GM12878 (cell line): ENCODE measurements around the gene CDON. TPM values are rescaled to one million over a fixed set of nuclear protein-coding genes. Genes with fewer than 3 reads are reported as not detected.

Source experiments
- ATAC-seq: fragments of 200-7000 bp; cut with Tn5 transposase; 3 replicates; pipeline ENCODE4 v1.9.1; 2020; ENCODE audit warnings: mild to moderate bottlenecking, moderate library complexity
- BruUV-seq: library from RNA; stranded (reverse); fragments of 400-500 nt; replicated peaks from 2 replicates; lab custom pipeline; 2021; lab: Mats Ljungman, UMichigan
- CTCF ChIA-PET: fragments of 300-600 bp; sonication (Branson Sonifier 250); formaldehyde crosslinking; extraction: SDS; loops from one replicate; lab custom pipeline; 2021; ENCODE audit warnings: inconsistent platforms; lab: Yijun Ruan, JAX
- POLR2A ChIA-PET: fragments of 350-600 bp; formaldehyde crosslinking; extraction: SDS; loops from one replicate; lab custom pipeline; 2021; ENCODE audit warnings: inconsistent platforms; lab: Charles Lee
- RAD21 ChIA-PET: fragments of 300-600 bp; sonication (Branson Sonifier 250); formaldehyde crosslinking; loops from one replicate; lab custom pipeline; 2023; ENCODE audit warnings: antibody characterized with exemption; ENCODE audit not compliant: unreplicated experiment; lab: Charles Lee
- SMC1A ChIA-PET: fragments of 300-600 bp; sonication (Branson Sonifier 250); formaldehyde crosslinking; loops from one replicate; lab custom pipeline; 2023; ENCODE audit not compliant: unreplicated experiment, uncharacterized antibody; lab: Charles Lee
- DNase-seq: peaks from one replicate; pipeline ENCODE4 v3.0.0-alpha.2; 2011; ENCODE audit warnings: low read depth, low spot score
- FAIRE-seq: peaks from 3 replicates; lab custom pipeline; 2011; peaks lifted over from hg19 to GRCh38; lab: Jason Lieb, UNC
- H2AFZ ChIP-seq: 2 replicates; pipeline ENCODE4 v1.6.0; 2011; ENCODE audit warnings: low read depth, low read length, control low read depth; ENCODE audit not compliant: control insufficient read depth
- H3K27ac ChIP-seq: 2 replicates; pipeline ENCODE4 v1.5.1; 2011; ENCODE audit warnings: control low read depth; ENCODE audit not compliant: control insufficient read depth, insufficient read depth
- H3K27me3 ChIP-seq, 2 experiments: replicated peaks in 1 of 2; 2 replicates each; pipeline versions ENCODE4 v1.6.0 to v1.6.1; 2011; ENCODE audit warnings: low read length in 1 of 2; ENCODE audit not compliant: control insufficient read depth in 2 of 2, insufficient read depth in 2 of 2
- H3K36me3 ChIP-seq, 2 experiments: 2 replicates each; pipeline ENCODE4 v1.5.1; 2011; ENCODE audit warnings: low read length in 1 of 2; ENCODE audit not compliant: control insufficient read depth in 2 of 2, insufficient read depth in 2 of 2
- H3K4me1 ChIP-seq: 2 replicates; pipeline ENCODE4 v1.6.1; 2011; ENCODE audit warnings: mild to moderate bottlenecking, low read length, moderate library complexity, mixed read lengths; ENCODE audit not compliant: control insufficient read depth, insufficient read depth
- H3K4me2 ChIP-seq: 2 replicates; pipeline ENCODE4 v1.6.0; 2011; ENCODE audit warnings: control low read depth; ENCODE audit not compliant: control insufficient read depth, insufficient read depth
- H3K4me3 ChIP-seq: fragments of 200-600 bp; sonication (generic); 2 replicates; pipeline ENCODE4 v1.5.1; 2016
- H3K79me2 ChIP-seq: 2 replicates; pipeline ENCODE4 v1.6.0; 2011; ENCODE audit warnings: low read length; ENCODE audit not compliant: control insufficient read depth, insufficient read depth
- H3K9ac ChIP-seq: 2 replicates; pipeline ENCODE4 v1.8.0; 2011; ENCODE audit warnings: low read length, control low read depth, mixed read lengths; ENCODE audit not compliant: control insufficient read depth, insufficient read depth
- H3K9me3 ChIP-seq: replicated peaks from 3 replicates; pipeline ENCODE4 v1.5.1; 2011; ENCODE audit warnings: mild to moderate bottlenecking, low read length; ENCODE audit not compliant: control insufficient read depth, insufficient read depth
- H4K20me1 ChIP-seq: 2 replicates; pipeline ENCODE4 v1.6.0; 2011; ENCODE audit not compliant: control insufficient read depth, insufficient read depth
- E4F1 ChIP-seq: fragments of 450-650 bp; IDR thresholded peaks from 2 replicates; pipeline ENCODE4 v1.6.1; 2018; ENCODE audit warnings: borderline replicate concordance, mild to moderate bottlenecking; ENCODE audit not compliant: partially characterized antibody
- GATAD2B ChIP-seq: fragments of 450-650 bp; conservative IDR thresholded peaks from 2 replicates; pipeline ENCODE4 v1.6.1; 2017; ENCODE audit warnings: low read depth, mild to moderate bottlenecking, moderate library complexity
- KDM1A ChIP-seq: fragments of 200-600 bp; sonication (generic); IDR thresholded peaks from 2 replicates; pipeline ENCODE4 v1.6.1; 2016; ENCODE audit warnings: borderline replicate concordance
- MTA3 ChIP-seq: IDR thresholded peaks from 2 replicates; pipeline ENCODE4 v1.6.1; 2012; ENCODE audit warnings: low read length, inconsistent platforms, borderline replicate concordance
- MXI1 ChIP-seq: fragments of 150-350 bp; IDR thresholded peaks from 2 replicates; pipeline ENCODE4 v1.6.1; 2011; ENCODE audit warnings: low read depth, mild to moderate bottlenecking, inconsistent platforms, low read length, improper control_type of control experiment
- PBX3 ChIP-seq: IDR thresholded peaks from 2 replicates; pipeline ENCODE4 v1.6.1; 2011; ENCODE audit warnings: mild to moderate bottlenecking, low read depth, low read length, moderate library complexity; ENCODE audit not compliant: insufficient replicate concordance
- SMC3 ChIP-seq: IDR thresholded peaks from 2 replicates; pipeline ENCODE4 v1.6.1; 2011; ENCODE audit warnings: low read length, improper control_type of control experiment, borderline replicate concordance
- STAT1 ChIP-seq: fragments of 450-650 bp; conservative IDR thresholded peaks from 2 replicates; pipeline ENCODE4 v1.6.1; 2014; ENCODE audit warnings: antibody characterized with exemption, mild to moderate bottlenecking
- WGBS: methylation state at CpG from one replicate; pipeline ENCODE4 v1.1.6; 2016; ENCODE audit warnings: low lambda C conversion rate; ENCODE audit not compliant: insufficient replicate concordance, insufficient coverage; ENCODE audit errors: missing lambda C conversion rate; 5-methylcytosine and 5-hydroxymethylcytosine counted together
- in situ Hi-C: fragments of 300-500 bp; cut with MboI; formaldehyde crosslinking; loops from 9 replicates; pipeline ENCODE4 v1.14.3; 2018; ENCODE audit warnings: mixed read lengths
- intact Hi-C: fragments of 100-400 bp; cut with micrococcal nuclease; formaldehyde crosslinking; loops from one replicate; pipeline ENCODE4 v1.14.2; 2022; ENCODE audit not compliant: unreplicated experiment
- polyA plus RNA-seq, 11 experiments: library from polyadenylated mRNA; depleted of rRNA in 4 of 11; unstranded in 6 of 11; stranded (reverse) in 5 of 11; fragments of >200 nt; fragmentation: Nextera tagmentation in 4 of 11; fragmentation: Illumina TruSeq in 1 of 11; extraction: Ambion mirVana in 4 of 11; extraction: Trizol in 1 of 11; gene quantifications; 1 replicate in 1 of 11; 2 replicates in 10 of 11; pipeline versions ENCODE4 v1.2.1 to v1.2.3, GENCODE V29; 2011 to 2016; ENCODE audit warnings: inconsistent platforms in 2 of 11, missing spikeins in 2 of 11, low read depth in 1 of 11
- total RNA-seq, 4 experiments: library from RNA; depleted of rRNA in 3 of 4; stranded (reverse); fragments of >200 nt in 3 of 4; fragmentation: Illumina TruSeq in 1 of 4; extraction: Trizol in 1 of 4; gene quantifications; 2 replicates each; pipeline versions ENCODE4 v1.2.1 to v1.2.3, GENCODE V29; 2013 to 2021

Gene CDON
- total and polyA plus RNA-seq, 10 of the 15 experiments (the other 5 are each of a cell fraction or from before 2014, with no cell fraction given) = 0.07 to 4.2 (median 0.36) TPM

GRCh38 chr11:125982348-125982730 lies 80.3 kb downstream of the CDON start:
- Histone ChIP-seq H3K4me3 (no peak overlapping the region), H3K4me1 (no peaks in the 10 kb centered on the region), H3K27ac (peak overlapping the region; percentile 50; the same call in 1 of the 2 replicates), H3K4me2 (no peak overlapping the region), H2AFZ (no peak overlapping the region), H3K79me2 (no peaks in the 10 kb centered on the region), H3K9ac (no peak overlapping the region), H3K36me3 (no peaks in the 10 kb centered on the region), H4K20me1 (no peaks in the 10 kb centered on the region), H3K27me3 (no peaks in the 10 kb centered on the region; a peak in 1 of 4 replicates), H3K9me3 (no peaks in the 10 kb centered on the region)
- peak; percentile 35 for ATAC-seq
- ChIA-PET SMC1A (interaction anchor here (1.0 to 4.5 kb wide), 3 partner anchors 11 to 211 kb away, joined by 3 to 31 read pairs (median 6); no protein-coding TSS in a partner anchor), CTCF (interaction anchor here (0.9 to 1.4 kb wide), 3 partner anchors 12 to 207 kb away, joined by 3 to 4 read pairs (median 3); no protein-coding TSS in a partner anchor), POLR2A (no interaction called here), RAD21 (interaction anchor here (1.1 to 1.7 kb wide), 6 partner anchors 12 to 207 kb away, joined by 3 to 7 read pairs (median 4); partner anchors contain the start of gene HYLS1)
- BruUV-seq = no TSS peak
- intact Hi-C loops = no loop called here
- TF ChIP-seq GATAD2B = 0 out of 2 replicates have a peak, but pooled peaks have one; percentile 2
- TF ChIP-seq MXI1 = no peak
- no peak for TF ChIP-seq PBX3
- TF ChIP-seq SMC3 = no peak
- TF ChIP-seq KDM1A = no peak
- no peak for TF ChIP-seq STAT1
- no peak for TF ChIP-seq E4F1
- no peak for TF ChIP-seq MTA3
- DNase-seq = no peak
- FAIRE-seq = no peak
- WGBS = 40% methylated on average over 3 of the region's 3 CpGs
- in situ Hi-C loops = no loop called here
